Measurements from ENCODE around the gene SCN9A. TPM values are rescaled to one million over a fixed set of nuclear protein-coding genes. Genes with fewer than 3 reads are reported as not detected.

Gene SCN9A
- total and polyA plus RNA-seq, 2 of the 4 experiments (the other 2 are of a cell fraction): 40.1 to 135 TPM

DNA sequence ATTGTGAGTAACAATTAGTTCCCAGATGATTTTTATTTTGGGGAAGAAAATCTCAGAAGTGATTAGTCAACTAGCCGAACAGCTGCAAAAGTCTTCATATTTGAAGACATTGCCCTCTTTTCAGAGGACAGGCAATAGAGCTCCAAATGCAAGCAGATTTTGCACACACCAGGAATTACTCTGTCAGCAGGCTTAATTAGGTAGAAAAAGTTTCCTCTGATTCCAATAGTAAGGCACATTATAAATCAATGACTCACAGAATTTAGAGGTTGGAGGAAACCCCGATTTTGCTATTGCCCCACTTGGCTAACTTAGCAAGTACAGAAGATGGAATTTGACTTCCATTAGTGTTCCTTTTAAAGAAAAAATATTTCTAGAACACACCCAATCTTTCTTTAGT lies 217.2 kb downstream of the SCN9A start:
- Histone ChIP-seq H3K36me3 (ENCODE audit: control insufficient read depth, insufficient read depth, low read length) (no peaks in the 10 kb centered on the region), H4K20me1 (ENCODE audit: insufficient read depth, low read length) (no peaks in the 10 kb centered on the region), H3K4me3 (ENCODE audit: insufficient read depth, low read depth, low read length) (no peak overlapping the region), H3K27me3 (ENCODE audit: control insufficient read depth, insufficient read depth, low read length) (no peaks in the 10 kb centered on the region), H3K23ac (ENCODE audit: low read depth, low read length) (no peak overlapping the region), H3K14ac (replicated peaks; ENCODE audit: low read depth, low read length) (no peak overlapping the region), H3K4ac (ENCODE audit: low read depth, low read length) (no peak overlapping the region), H2AK9ac (replicated peaks; ENCODE audit: low read depth, low read length, poor library complexity) (no peak overlapping the region), H3K56ac (ENCODE audit: extremely low read depth, insufficient read depth, low read length) (no peak overlapping the region), H3K18ac (ENCODE audit: low read depth, low read length) (no peak overlapping the region), H2BK120ac (ENCODE audit: low read depth, low read length) (no peak overlapping the region), H2BK20ac (ENCODE audit: low read depth, low read length) (no peak overlapping the region), H3K9ac (ENCODE audit: low read depth, low read length) (no peak overlapping the region), H2BK5ac (ENCODE audit: low read depth, low read length, poor library complexity, severe bottlenecking) (no peak overlapping the region), H3K4me1 (ENCODE audit: control insufficient read depth, insufficient read depth, low read length) (peaks cover 6% of the 10 kb centered on the region; the same call in 1 of the 2 replicates), H4K8ac (ENCODE audit: low read depth in 2 of 2, low read length in 2 of 2) (no peak overlapping the region), H3K79me1 (ENCODE audit: low read depth in 1 of 2, low read length in 2 of 2) (no peaks in the 10 kb centered on the region), H2AK5ac (ENCODE audit: low read depth, low read length) (no peak overlapping the region), H2AFZ (replicated peaks; ENCODE audit: low read length, poor library complexity) (no peak overlapping the region), H4K91ac (ENCODE audit: insufficient read depth, low read depth, low read length) (no peak overlapping the region), H2BK15ac (ENCODE audit: low read depth, low read length) (no peak overlapping the region), H3K9me3 (ENCODE audit: control insufficient read depth, insufficient read depth, low read length) (no peaks in the 10 kb centered on the region), H3K4me2 (ENCODE audit: low read depth, low read length) (no peak overlapping the region), H3K27ac (ENCODE audit: insufficient read depth, low read length) (no peak overlapping the region), H4K5ac (ENCODE audit: low read depth, low read length) (no peak overlapping the region), H3K9me1 (ENCODE audit: insufficient read depth, low read length) (no peaks in the 10 kb centered on the region)
- TF ChIP-seq MAZ (IDR thresholded peaks at IDR 0.05; ENCODE audit: borderline replicate concordance, low read depth, low read length) (no peak), RAD21 (IDR thresholded peaks at IDR 0.05; ENCODE audit: low read length) (no peak), MAFK (IDR thresholded peaks at IDR 0.05; ENCODE audit: low read depth, low read length) (no peak), CEBPB (IDR thresholded peaks at IDR 0.05; ENCODE audit: low read depth, low read length) (no peak), FOS (IDR thresholded peaks at IDR 0.05; ENCODE audit: low read depth, low read length) (no peak)
- TF ChIP-seq, protein P1, sequence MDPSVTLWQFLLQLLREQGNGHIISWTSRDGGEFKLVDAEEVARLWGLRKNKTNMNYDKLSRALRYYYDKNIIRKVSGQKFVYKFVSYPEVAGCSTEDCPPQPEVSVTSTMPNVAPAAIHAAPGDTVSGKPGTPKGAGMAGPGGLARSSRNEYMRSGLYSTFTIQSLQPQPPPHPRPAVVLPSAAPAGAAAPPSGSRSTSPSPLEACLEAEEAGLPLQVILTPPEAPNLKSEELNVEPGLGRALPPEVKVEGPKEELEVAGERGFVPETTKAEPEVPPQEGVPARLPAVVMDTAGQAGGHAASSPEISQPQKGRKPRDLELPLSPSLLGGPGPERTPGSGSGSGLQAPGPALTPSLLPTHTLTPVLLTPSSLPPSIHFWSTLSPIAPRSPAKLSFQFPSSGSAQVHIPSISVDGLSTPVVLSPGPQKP (IDR thresholded peaks at IDR 0.05; ENCODE audit: borderline replicate concordance, low read depth, low read length): no peak
- no CpG with 5 or more reads among the region's 2 CpGs for WGBS, 2 experiments (ENCODE audit: extremely low coverage in 2 of 2, insufficient read length in 1 of 2)
- BruUV-seq (replicated peaks): no TSS peak
- POLR2A ChIA-PET (ENCODE audit: unreplicated experiment): no interaction called here
- intact Hi-C loops (cut with micrococcal nuclease) (no loop called here), dilution Hi-C loops (cut with HindIII; ENCODE audit: low sequenced_read_pairs, unreplicated experiment) (no loop called here), in situ Hi-C loops (cut with MboI; ENCODE audit: low sequenced_read_pairs) (no loop called here)
- DNase-seq (no peak), ATAC-seq (ENCODE audit: low read depth) (no peak)
- CTCF ChIA-PET: no interaction called here
